GM19193 (cell line): ENCODE data around the gene KXD1.

ENCODE experiments used
- POLR2A ChIP-seq: IDR thresholded peaks from 4 replicates; pipeline ENCODE4 v1.6.1; 2011; ENCODE audit not compliant: insufficient read depth, insufficient read length; ENCODE audit errors: extremely low read depth

The KXD1 gene

GRCh38 chr19:18557411-18558201 is at the start of gene KXD1:
KXD1 (plus strand) TSS chr19:18557870; CDS start chr19:18562057, 4,187 bp downstream.
- TF ChIP-seq POLR2A = peak; percentile 84

- TF ChIP-seq POLR2A = no peak
These were observed 49.1 kb upstream of the KXD1 start for GRCh38 chr19:18508585-18508984.

GRCh38 chr19:18510216-18510615 is 47.5 kb upstream of the KXD1 start:
- TF ChIP-seq POLR2A = no peak

- TF ChIP-seq POLR2A = no peak
These were observed 43.8 kb upstream of the KXD1 start for GRCh38 chr19:18513868-18514267.

- no peak for TF ChIP-seq POLR2A
These were observed 42.6 kb upstream of the KXD1 start for GRCh38 chr19:18514800-18515682.

- no peak for TF ChIP-seq POLR2A
These were observed 41.7 kb upstream of the KXD1 start for GRCh38 chr19:18515959-18516358.

- no peak for TF ChIP-seq POLR2A
These were observed 40.1 kb upstream of the KXD1 start for GRCh38 chr19:18517606-18518005.

GRCh38 chr19:18518639-18519038 is 39.0 kb upstream of the KXD1 start:
- no peak for TF ChIP-seq POLR2A

- no peak for TF ChIP-seq POLR2A
These were observed 37.5 kb upstream of the KXD1 start for GRCh38 chr19:18519962-18520847.

GRCh38 chr19:18520848-18521691 is 36.6 kb upstream of the KXD1 start:
- peak; percentile 44 for TF ChIP-seq POLR2A

GRCh38 chr19:18521692-18522123 is 36.0 kb upstream of the KXD1 start, which contains the start of gene ELL:
ELL (minus strand) TSS chr19:18522070; CDS start chr19:18522055, 15 bp downstream.
- TF ChIP-seq POLR2A = peak; percentile 90

GRCh38 chr19:18522124-18522861 is 35.4 kb upstream of the KXD1 start:
- peak; percentile 65 for TF ChIP-seq POLR2A

- no peak for TF ChIP-seq POLR2A
These were observed 33.8 kb upstream of the KXD1 start for GRCh38 chr19:18523841-18524240.
